Measurements from ENCODE around the gene NDUFB5. TPM values are rescaled to one million over a fixed set of nuclear protein-coding genes. Genes with fewer than 3 reads are reported as not detected.
A peak's percentile ranks its signal among the peaks of the same experiment; 100 is the strongest.

Gene NDUFB5
- total and polyA plus RNA-seq, 2 donors from 2014 or later = 102 to 290 TPM

DNA sequence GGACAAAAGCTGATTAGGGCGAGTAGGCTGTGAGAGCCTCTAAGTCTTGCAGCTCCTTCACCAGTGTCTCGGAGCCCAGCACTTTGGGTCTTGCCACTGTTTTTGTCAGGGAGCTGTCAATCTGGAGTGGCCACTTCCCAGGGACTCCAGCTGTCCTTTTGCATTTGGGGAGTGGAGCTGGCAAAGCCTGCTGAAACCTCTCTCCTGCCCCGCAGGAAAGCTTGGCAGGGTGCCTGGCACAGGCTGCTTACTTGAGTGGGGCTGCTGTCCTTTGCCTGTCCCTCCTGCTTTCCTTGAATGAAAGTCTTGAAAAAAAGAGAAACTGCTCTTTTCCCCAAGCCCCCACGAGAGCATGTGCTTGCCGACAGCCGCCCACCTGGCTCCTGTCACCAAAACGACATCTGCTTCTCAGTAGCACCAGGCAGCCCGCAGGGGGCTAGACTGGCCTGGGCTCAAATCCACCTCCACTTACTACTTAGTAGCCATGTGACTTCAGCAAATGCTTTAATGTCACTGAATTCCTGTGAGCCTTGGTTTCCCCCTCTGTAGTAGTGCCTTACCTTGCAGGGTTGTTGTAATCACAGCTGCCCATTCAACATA, 61.9 kb downstream of the NDUFB5 start:
- FAIRE-seq = no peak
- no peaks in the 10 kb centered on the region for H3K4me1 ChIP-seq (ENCODE audit: control insufficient read depth in 2 of 3, insufficient read depth in 2 of 3, low read depth in 1 of 3, low read length in 3 of 3)
- TF ChIP-seq, protein P1, sequence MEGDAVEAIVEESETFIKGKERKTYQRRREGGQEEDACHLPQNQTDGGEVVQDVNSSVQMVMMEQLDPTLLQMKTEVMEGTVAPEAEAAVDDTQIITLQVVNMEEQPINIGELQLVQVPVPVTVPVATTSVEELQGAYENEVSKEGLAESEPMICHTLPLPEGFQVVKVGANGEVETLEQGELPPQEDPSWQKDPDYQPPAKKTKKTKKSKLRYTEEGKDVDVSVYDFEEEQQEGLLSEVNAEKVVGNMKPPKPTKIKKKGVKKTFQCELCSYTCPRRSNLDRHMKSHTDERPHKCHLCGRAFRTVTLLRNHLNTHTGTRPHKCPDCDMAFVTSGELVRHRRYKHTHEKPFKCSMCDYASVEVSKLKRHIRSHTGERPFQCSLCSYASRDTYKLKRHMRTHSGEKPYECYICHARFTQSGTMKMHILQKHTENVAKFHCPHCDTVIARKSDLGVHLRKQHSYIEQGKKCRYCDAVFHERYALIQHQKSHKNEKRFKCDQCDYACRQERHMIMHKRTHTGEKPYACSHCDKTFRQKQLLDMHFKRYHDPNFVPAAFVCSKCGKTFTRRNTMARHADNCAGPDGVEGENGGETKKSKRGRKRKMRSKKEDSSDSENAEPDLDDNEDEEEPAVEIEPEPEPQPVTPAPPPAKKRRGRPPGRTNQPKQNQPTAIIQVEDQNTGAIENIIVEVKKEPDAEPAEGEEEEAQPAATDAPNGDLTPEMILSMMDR (IDR thresholded peaks at IDR 0.05; ENCODE audit: borderline replicate concordance, extremely low read depth, insufficient read depth) = no peak
- H3K27ac ChIP-seq (ENCODE audit: low read depth in 2 of 2, low read length in 2 of 2) = no peak overlapping the region
- no peak overlapping the region for H3K9ac ChIP-seq (ENCODE audit: low read length in 3 of 3)
- no peaks in the 10 kb centered on the region for H3K27me3 ChIP-seq (ENCODE audit: control insufficient read depth, insufficient read depth, low read length)
- no peaks in the 10 kb centered on the region for H3K36me3 ChIP-seq (ENCODE audit: control insufficient read depth in 2 of 3, insufficient read depth in 3 of 3, low read length in 3 of 3)
- peak in 1 of 5 donors; percentile 27 for DNase-seq
- no peak overlapping the region for H3K4me3 ChIP-seq (ENCODE audit: low read length in 3 of 3)
- intact Hi-C loops (cut with DNase I) = no loop called here
- no peaks in the 10 kb centered on the region for H3K9me3 ChIP-seq (ENCODE audit: control insufficient read depth in 2 of 3, insufficient read depth in 1 of 3, low read length in 3 of 3)

DNA sequence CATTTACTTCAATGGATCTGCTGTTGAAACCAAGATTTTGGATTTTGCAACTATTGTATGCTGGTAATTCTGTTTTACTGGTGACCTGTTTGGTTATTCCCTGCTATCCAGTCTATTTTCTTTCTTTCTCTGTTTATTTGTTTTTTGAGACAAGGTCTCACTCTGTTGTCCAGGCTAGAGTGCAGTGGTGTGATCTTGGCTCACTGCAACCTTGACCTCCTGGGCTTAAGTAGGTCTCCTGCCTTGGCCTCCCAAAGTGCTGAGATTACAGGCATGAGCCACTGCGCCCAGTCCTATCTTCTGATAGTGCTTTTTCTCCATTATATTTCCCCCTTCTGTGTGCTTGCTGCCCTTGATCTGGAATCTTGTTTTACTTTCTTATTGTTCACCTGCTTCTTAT, 63.8 kb downstream of the NDUFB5 start:
- no peaks in the 10 kb centered on the region for H3K27me3 ChIP-seq (ENCODE audit: control insufficient read depth, insufficient read depth, low read length)
- TF ChIP-seq, protein P1 (IDR thresholded peaks at IDR 0.05; ENCODE audit: borderline replicate concordance, extremely low read depth, insufficient read depth) = no peak
- H3K4me3 ChIP-seq (ENCODE audit: low read length in 3 of 3) = no peak overlapping the region
- no peak overlapping the region for H3K27ac ChIP-seq (ENCODE audit: low read depth in 2 of 2, low read length in 2 of 2)
- FAIRE-seq = no peak
- H3K9me3 ChIP-seq (ENCODE audit: control insufficient read depth in 2 of 3, insufficient read depth in 1 of 3, low read length in 3 of 3) = no peaks in the 10 kb centered on the region
- DNase-seq = no peak
- H3K4me1 ChIP-seq (ENCODE audit: control insufficient read depth in 2 of 3, insufficient read depth in 2 of 3, low read depth in 1 of 3, low read length in 3 of 3) = no peaks in the 10 kb centered on the region
- no peak overlapping the region for H3K9ac ChIP-seq (ENCODE audit: low read length in 3 of 3)
- intact Hi-C loops (cut with DNase I) = no loop called here
- no peaks in the 10 kb centered on the region for H3K36me3 ChIP-seq (ENCODE audit: control insufficient read depth in 2 of 3, insufficient read depth in 3 of 3, low read length in 3 of 3)

DNA sequence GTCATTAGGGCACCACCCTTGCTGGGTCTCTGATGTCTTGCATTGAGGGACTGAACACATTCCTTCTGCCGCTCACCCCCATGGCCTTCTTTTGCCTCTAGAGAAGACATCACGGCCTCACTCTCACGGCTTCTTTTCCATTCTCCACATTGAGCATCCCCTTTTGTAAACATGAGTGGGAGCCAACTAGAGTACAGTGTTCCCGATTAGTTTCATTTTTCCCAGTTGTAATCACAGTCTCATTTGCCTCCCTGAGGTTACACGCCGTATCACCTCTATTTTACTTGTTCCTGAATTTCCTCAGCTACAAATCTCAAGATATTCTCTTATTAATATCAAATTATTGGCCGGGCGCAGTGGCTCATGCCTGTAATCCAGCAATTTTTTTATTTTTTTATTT, 65.7 kb downstream of the NDUFB5 start:
- Histone ChIP-seq H3K36me3 (ENCODE audit: control insufficient read depth in 2 of 3, insufficient read depth in 3 of 3, low read length in 3 of 3) (no peaks in the 10 kb centered on the region), H3K9ac (ENCODE audit: low read length in 3 of 3) (no peak overlapping the region), H3K27ac (ENCODE audit: low read depth in 2 of 2, low read length in 2 of 2) (no peak overlapping the region), H3K27me3 (ENCODE audit: control insufficient read depth, insufficient read depth, low read length) (no peaks in the 10 kb centered on the region), H3K4me3 (ENCODE audit: low read length in 3 of 3) (no peak overlapping the region), H3K9me3 (ENCODE audit: control insufficient read depth in 2 of 3, insufficient read depth in 1 of 3, low read length in 3 of 3) (no peaks in the 10 kb centered on the region), H3K4me1 (ENCODE audit: control insufficient read depth in 2 of 3, insufficient read depth in 2 of 3, low read depth in 1 of 3, low read length in 3 of 3) (no peaks in the 10 kb centered on the region)
- intact Hi-C loops (cut with DNase I) = no loop called here
- DNase-seq (no peak), FAIRE-seq (no peak)
- TF ChIP-seq, protein P1 (IDR thresholded peaks at IDR 0.05; ENCODE audit: borderline replicate concordance, extremely low read depth, insufficient read depth) = no peak

DNA sequence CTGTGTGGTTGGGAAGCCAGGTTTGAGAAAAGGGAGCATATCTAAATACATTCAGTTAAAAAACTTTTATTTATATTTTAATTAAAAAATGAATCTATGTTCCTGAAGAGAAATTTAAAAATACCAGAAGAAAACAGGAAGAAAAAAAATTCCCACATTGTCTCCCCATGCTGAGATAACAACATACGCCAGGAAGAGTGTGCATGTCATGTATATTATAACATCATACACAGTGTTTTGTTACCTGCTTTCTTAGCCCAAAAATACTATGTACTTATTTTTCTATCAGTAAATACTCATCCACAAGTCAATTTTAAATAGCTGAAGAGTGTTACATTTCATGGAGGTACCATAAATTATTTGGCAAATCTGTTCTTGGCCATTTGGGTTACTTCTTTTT, 66.7 kb downstream of the NDUFB5 start:
- intact Hi-C loops (cut with DNase I) = no loop called here
- H3K4me1 ChIP-seq (ENCODE audit: control insufficient read depth in 2 of 3, insufficient read depth in 2 of 3, low read depth in 1 of 3, low read length in 3 of 3) = no peaks in the 10 kb centered on the region
- no peak overlapping the region for H3K9ac ChIP-seq (ENCODE audit: low read length in 3 of 3)
- H3K36me3 ChIP-seq (ENCODE audit: control insufficient read depth in 2 of 3, insufficient read depth in 3 of 3, low read length in 3 of 3) = no peaks in the 10 kb centered on the region
- no peaks in the 10 kb centered on the region for H3K27me3 ChIP-seq (ENCODE audit: control insufficient read depth, insufficient read depth, low read length)
- TF ChIP-seq, protein P1 (IDR thresholded peaks at IDR 0.05; ENCODE audit: borderline replicate concordance, extremely low read depth, insufficient read depth) = no peak
- DNase-seq = no peak
- no peak overlapping the region for H3K27ac ChIP-seq (ENCODE audit: low read depth in 2 of 2, low read length in 2 of 2)
- no peak overlapping the region for H3K4me3 ChIP-seq (ENCODE audit: low read length in 3 of 3)
- H3K9me3 ChIP-seq (ENCODE audit: control insufficient read depth in 2 of 3, insufficient read depth in 1 of 3, low read length in 3 of 3) = no peaks in the 10 kb centered on the region
- no peak for FAIRE-seq
